ENCODE measurements around the gene KCNK7. TPM values are rescaled to one million over a fixed set of nuclear protein-coding genes. Genes with fewer than 3 reads are reported as not detected.

Gene KCNK7
- total RNA-seq, 4 donors from 2014 or later, result 0.39 to 18.6 TPM; not detected in 2

DNA sequence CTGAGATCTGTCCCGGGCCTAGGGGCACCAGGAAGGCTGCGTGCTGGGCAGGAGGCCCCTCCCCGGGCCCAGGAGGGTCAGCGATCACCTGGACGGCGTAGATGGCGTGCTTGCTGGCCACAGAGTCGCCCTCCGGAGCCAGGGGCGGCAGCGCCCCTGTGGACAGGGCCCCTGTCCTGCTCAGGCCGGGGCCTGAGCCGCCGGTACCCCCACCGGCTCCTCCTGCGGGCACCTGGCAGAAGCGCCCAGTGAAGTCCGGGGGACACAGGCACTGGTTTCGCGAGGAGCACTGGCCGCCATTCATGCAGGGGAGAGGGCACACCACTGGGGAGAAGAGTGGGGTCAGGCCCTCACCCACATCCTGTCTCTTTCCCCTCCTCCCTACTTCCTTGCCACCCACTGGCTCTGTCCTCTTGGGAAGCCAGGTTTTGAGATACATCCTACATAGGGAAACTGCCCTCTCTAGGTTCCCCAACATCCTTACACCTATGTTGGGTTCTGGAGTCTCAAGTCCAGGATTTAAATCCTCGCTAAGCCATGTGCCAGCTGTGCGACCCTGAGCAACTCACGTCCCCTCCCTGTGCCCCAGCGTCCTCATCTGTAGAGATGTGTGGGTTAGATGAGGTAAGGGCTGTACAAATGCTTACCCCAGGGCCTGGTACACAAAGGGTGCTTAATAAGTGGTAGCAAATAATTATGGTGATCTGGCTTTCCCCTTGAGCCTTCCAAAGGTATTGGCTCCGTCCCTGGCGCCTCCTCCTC, 41.4 kb downstream of the KCNK7 start:
- TF ChIP-seq, protein P1, sequence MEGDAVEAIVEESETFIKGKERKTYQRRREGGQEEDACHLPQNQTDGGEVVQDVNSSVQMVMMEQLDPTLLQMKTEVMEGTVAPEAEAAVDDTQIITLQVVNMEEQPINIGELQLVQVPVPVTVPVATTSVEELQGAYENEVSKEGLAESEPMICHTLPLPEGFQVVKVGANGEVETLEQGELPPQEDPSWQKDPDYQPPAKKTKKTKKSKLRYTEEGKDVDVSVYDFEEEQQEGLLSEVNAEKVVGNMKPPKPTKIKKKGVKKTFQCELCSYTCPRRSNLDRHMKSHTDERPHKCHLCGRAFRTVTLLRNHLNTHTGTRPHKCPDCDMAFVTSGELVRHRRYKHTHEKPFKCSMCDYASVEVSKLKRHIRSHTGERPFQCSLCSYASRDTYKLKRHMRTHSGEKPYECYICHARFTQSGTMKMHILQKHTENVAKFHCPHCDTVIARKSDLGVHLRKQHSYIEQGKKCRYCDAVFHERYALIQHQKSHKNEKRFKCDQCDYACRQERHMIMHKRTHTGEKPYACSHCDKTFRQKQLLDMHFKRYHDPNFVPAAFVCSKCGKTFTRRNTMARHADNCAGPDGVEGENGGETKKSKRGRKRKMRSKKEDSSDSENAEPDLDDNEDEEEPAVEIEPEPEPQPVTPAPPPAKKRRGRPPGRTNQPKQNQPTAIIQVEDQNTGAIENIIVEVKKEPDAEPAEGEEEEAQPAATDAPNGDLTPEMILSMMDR (IDR thresholded peaks at IDR 0.05 in 4 of 5, conservative IDR thresholded peaks at IDR 0.05 in 1 of 5), result no peak
- no peak for TF ChIP-seq POLR2A (IDR thresholded peaks at IDR 0.05)
- H3K27me3 ChIP-seq, result no peaks in the 10 kb centered on the region
- peaks cover 33 to 34% of the 10 kb centered on the region in 2 donors for H3K4me1 ChIP-seq
- no peaks in the 10 kb centered on the region for H3K9me3 ChIP-seq
- intact Hi-C loops (cut with DNase I; ENCODE audit: low total_unique reads), result no loop called here
- H3K36me3 ChIP-seq, result no peaks in the 10 kb centered on the region
- in situ Hi-C loops (cut with MboI; ENCODE audit: low sequenced_read_pairs in 4 of 4), result no loop called here
- H3K4me3 ChIP-seq, result no peak overlapping the region
- H3K27ac ChIP-seq, result peak overlapping the region in 1 of 4 donors; percentile 98
- DNase-seq, result no peak
- ATAC-seq, result no peak

DNA sequence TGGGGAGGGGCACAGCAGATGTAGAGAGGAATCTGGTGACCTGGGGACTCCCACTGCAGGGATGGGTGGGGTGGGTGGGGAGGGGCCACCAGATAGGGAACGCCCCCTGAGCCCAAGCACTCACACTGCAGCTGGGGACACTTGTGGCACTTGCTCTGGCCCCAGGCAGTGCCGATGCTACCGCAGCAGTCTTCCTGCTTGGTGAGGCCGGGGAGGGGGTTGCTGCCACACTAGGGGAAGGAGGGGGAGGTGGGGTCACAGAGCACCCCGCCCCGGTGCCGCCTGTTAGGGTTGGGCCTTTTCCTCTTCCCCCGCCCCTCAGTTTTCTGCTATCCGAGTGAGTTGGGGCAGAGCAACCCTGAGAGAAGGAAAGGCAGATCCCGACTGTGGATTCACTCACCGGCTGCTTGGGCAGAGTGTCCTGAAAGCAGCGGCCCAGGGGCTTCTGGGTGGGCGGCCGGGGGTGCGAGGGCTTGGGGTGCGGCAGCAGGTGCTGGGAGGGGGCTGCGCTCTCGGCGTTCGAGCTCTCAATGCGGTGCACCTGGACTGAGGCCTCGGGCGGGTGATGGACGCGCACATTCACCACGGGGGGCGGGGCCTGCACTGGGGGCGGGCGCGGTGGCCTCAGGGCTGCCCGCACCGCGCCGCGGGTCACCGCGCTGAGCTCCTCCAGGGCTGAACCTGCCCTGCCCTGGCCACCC, 42.1 kb downstream of the KCNK7 start:
- Histone ChIP-seq H3K36me3 (peaks cover 0 to 6% of the 10 kb centered on the region in 2 donors), H3K27me3 (no peaks in the 10 kb centered on the region), H3K27ac (no peak overlapping the region), H3K4me3 (no peak overlapping the region), H3K4me1 (peaks cover 26% of the 10 kb centered on the region in 2 donors), H3K9me3 (no peaks in the 10 kb centered on the region)
- in situ Hi-C loops (cut with MboI; ENCODE audit: low sequenced_read_pairs in 4 of 4), result no loop called here
- no peak for ATAC-seq
- intact Hi-C loops (cut with DNase I; ENCODE audit: low total_unique reads), result no loop called here
- TF ChIP-seq, protein P1 (IDR thresholded peaks at IDR 0.05 in 4 of 5, conservative IDR thresholded peaks at IDR 0.05 in 1 of 5), result no peak
- TF ChIP-seq POLR2A (IDR thresholded peaks at IDR 0.05), result no peak
- DNase-seq, result no peak

DNA sequence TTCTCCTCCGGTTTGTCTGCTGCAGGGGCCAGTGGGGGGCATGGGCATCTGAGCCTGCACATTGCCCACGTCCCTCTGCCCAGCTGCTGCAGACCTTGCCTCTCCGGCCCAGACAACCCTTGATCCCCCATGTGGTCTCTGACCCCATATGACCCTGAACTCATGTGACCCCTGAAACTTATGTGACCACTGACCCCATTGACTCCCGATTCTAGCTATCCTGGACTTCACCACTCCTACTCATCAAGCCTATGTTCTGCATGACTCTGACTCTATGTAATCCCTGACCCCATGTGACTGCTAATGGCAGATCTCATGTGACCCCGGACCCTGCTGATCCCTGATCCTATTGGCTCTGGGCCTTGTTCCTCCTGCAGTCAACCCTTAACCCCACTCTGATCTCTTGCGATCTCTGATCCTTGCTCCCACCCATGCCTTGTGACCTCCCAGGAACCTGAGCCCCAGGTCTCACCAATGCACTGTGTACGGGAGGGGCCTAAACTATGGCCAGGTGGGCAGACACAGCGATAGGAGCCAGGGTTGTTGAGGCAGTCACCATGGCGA, 43.1 kb downstream of the KCNK7 start:
- no peaks in the 10 kb centered on the region for H3K27me3 ChIP-seq
- ATAC-seq (peak; percentile 12 to 22), DNase-seq (no peak)
- no peak overlapping the region for H3K4me3 ChIP-seq
- peaks cover 0 to 6% of the 10 kb centered on the region in 2 donors for H3K36me3 ChIP-seq
- intact Hi-C loops (cut with DNase I; ENCODE audit: low total_unique reads), result no loop called here
- H3K27ac ChIP-seq, result peak overlapping the region in 2 of 4 donors; percentile 33 to 43
- H3K9me3 ChIP-seq, result no peaks in the 10 kb centered on the region
- peaks cover 25 to 26% of the 10 kb centered on the region in 2 donors for H3K4me1 ChIP-seq
- TF ChIP-seq, protein P1 (IDR thresholded peaks at IDR 0.05 in 4 of 5, conservative IDR thresholded peaks at IDR 0.05 in 1 of 5), result no peak
- TF ChIP-seq POLR2A (IDR thresholded peaks at IDR 0.05), result no peak
- in situ Hi-C loops (cut with MboI; ENCODE audit: low sequenced_read_pairs in 4 of 4), result no loop called here

DNA sequence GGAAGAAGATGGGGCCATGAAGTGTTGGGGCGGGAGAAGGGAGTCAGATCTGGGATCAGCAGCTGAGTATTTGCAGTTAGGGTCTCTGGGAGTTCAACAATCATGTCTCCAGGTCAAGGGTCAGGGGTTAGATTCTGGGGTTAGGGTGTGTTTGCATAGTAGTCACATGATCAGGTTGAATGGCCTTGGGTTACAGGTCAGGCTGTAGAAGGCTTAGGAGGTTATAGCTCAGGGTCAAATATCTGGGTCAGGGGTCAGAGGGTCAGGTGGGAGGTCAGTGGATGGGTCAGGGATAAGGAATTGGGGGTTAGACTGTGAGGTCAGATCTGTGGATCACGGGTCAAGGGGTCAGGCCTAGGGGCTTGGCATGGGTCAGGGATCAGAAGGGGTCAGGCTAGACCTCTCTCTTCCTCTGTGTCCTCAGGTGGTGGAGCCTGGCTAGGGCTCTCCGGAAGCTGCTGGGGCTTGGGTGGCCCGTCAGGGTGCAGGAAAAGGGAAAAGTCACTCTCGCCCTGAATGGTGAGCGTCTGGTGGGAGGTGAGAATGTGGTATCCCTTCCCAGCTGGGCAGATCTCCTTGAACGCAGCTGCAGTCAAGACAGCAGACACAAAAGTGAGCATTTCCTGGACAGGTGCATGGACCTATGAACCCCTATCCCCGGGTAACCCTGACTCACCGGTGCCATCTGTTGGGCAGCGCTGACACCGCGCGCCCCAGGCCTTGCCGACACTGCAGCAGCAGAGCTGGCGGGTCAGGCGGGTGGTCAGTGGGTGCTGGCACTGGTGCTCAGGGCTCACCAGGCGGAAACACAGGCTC, 43.8 kb downstream of the KCNK7 start:
- Histone ChIP-seq H3K4me3 (no peak overlapping the region), H3K9me3 (no peaks in the 10 kb centered on the region), H3K27me3 (no peaks in the 10 kb centered on the region), H3K4me1 (peaks cover 19% of the 10 kb centered on the region in 2 donors), H3K36me3 (peaks cover 0 to 6% of the 10 kb centered on the region in 2 donors), H3K27ac (peak overlapping the region in 2 of 4 donors; percentile 33 to 43)
- intact Hi-C loops (cut with DNase I; ENCODE audit: low total_unique reads) (no loop called here), in situ Hi-C loops (cut with MboI; ENCODE audit: low sequenced_read_pairs in 4 of 4) (no loop called here)
- TF ChIP-seq, protein P1 (IDR thresholded peaks at IDR 0.05 in 4 of 5, conservative IDR thresholded peaks at IDR 0.05 in 1 of 5), result peak in 4 of 5 experiments; percentile 6 to 48 (median 36)
- TF ChIP-seq POLR2A (IDR thresholded peaks at IDR 0.05), result no peak
- DNase-seq (peak in 1 of 2 donors; percentile 58), ATAC-seq (peak; percentile 56 to 59)
